Measurements from ENCODE around the gene FANCC.

Gene FANCC

DNA sequence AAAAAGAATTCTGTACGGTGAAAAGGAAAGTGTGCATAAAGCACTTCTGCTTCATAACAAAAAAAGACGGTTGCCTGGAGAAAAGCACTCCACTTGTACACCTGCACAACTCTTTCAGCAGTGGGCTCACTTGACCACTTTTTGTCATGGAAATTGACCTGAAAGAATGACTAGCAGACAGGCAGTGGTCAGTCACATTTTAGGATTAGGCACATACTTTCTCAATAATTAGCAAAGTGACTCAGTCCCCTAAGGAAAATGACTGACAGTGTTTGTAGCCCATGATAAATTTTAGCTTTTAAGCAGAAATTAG, 169.3 kb downstream of the FANCC start:
- no peak overlapping the region for H3K9ac ChIP-seq (ENCODE audit: low read depth, low read length)
- H3K27me3 ChIP-seq (ENCODE audit: control insufficient read depth, insufficient read depth, low read length) = no peaks in the 10 kb centered on the region
- H3K4me3 ChIP-seq (ENCODE audit: low read depth, low read length) = no peak overlapping the region
- H3K9me3 ChIP-seq (ENCODE audit: control insufficient read depth, insufficient read depth, low read length) = no peaks in the 10 kb centered on the region
- H3K4me1 ChIP-seq (ENCODE audit: control insufficient read depth, insufficient read depth, low read length) = no peaks in the 10 kb centered on the region
- H3K36me3 ChIP-seq (ENCODE audit: control insufficient read depth, insufficient read depth, low read length) = no peaks in the 10 kb centered on the region

DNA sequence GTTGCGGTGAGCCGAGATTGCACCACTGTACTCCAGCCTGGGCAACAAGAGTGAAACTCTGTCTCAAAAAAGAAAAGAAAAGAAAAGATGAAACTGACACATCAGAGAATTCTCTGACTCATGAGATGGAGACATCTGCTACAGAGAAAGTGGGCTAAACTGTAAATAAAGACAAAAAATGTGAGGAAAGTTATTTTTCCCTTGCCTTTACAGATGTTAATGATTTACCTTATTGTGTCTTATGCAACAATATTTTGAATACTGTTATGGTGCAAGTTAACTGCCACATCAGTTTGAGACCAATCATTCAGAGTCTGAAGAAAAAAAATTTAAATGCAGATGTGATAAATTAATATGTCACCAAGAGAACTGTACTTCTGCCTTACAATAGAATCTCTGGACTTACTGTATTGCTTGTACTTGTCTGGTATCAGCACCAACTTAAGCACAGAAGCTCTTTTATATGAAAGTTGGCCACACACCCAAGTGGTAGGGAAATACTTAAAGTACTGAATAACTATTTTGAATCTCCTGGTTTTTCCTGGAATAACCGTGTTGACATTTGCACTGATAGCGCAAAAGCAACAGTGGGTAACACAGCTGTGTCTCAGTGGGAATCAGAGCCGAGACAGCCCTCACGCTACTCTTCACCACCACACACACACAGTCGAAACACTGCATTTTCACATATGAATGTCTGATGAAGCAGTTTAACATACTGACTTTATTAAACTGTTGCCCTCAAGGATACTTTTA, 169.9 kb downstream of the FANCC start:
- H3K4me3 ChIP-seq (ENCODE audit: low read depth, low read length) = no peak overlapping the region
- no peaks in the 10 kb centered on the region for H3K4me1 ChIP-seq (ENCODE audit: control insufficient read depth, insufficient read depth, low read length)
- H3K36me3 ChIP-seq (ENCODE audit: control insufficient read depth, insufficient read depth, low read length) = no peaks in the 10 kb centered on the region
- no peaks in the 10 kb centered on the region for H3K27me3 ChIP-seq (ENCODE audit: control insufficient read depth, insufficient read depth, low read length)
- H3K9ac ChIP-seq (ENCODE audit: low read depth, low read length) = no peak overlapping the region
- H3K9me3 ChIP-seq (ENCODE audit: control insufficient read depth, insufficient read depth, low read length) = no peaks in the 10 kb centered on the region

DNA sequence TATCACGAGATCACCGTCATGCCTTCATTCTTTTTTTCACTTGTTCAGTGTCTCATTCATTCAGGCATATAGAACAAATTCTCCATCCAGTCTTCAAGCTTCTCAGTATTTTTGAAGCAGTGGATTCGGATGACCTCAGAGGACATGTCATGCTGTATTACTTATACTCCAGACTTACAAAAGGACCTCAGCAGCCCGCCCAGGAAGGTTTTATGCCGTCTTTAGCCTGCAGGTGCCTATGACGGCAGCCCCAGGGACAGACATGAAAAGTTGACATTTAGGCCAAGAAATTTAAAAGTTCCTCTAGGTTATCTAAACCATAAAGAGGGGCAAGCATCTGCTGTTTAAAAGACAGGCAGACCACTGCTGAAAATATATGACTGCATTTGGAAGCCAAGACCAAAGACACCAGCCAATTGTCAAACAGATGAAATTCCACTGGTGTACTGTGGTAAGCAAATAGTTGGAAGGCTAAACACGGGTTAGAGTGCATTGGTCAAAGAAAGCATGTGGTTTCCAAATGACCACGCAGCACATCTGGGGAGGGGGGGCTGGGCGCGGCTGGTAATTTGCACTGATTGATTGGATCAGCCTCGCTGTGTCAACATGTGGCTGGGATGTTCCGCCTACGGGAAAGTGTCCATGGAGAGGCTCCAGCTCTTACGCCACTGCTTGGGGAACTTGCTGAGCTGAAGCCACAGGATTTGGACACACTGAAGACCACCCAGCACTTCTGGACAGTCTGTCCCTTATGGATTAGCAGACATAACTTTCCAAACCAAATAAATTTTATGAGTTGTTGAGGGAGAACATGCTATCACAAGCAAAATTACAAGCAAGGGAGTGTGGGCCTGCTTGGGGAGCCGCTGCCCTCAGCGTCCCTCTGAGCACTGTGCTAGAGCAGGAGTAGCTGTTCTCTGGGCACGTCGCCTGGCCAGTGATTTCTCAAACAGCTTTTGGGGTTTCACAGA, 173.6 kb downstream of the FANCC start:
- Histone ChIP-seq H3K4me1 (ENCODE audit: control insufficient read depth, insufficient read depth, low read length) (no peaks in the 10 kb centered on the region), H3K9ac (ENCODE audit: low read depth, low read length) (no peak overlapping the region), H3K4me3 (ENCODE audit: low read depth, low read length) (no peak overlapping the region), H3K27me3 (ENCODE audit: control insufficient read depth, insufficient read depth, low read length) (no peaks in the 10 kb centered on the region), H3K9me3 (ENCODE audit: control insufficient read depth, insufficient read depth, low read length) (no peaks in the 10 kb centered on the region), H3K36me3 (ENCODE audit: control insufficient read depth, insufficient read depth, low read length) (no peaks in the 10 kb centered on the region)

DNA sequence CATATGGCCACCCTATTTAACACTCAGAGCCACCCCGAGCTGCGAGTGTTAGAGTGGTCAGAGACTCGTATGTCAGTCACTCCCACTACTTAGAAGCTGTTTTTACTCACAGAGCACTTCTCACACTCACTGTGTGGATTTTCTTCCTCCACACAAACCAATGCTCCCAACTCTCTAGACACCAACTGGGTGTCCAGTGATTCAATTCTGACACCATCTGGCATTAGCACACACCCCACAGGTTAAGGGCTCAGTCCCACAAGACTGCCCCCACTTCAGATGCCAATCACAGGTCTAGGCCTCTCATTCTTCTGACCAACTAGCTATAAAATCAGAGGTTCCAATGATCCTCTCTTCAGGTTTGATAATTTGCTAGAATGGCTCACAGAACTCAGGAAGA, 174.8 kb downstream of the FANCC start:
- Histone ChIP-seq H3K4me1 (ENCODE audit: control insufficient read depth, insufficient read depth, low read length) (no peaks in the 10 kb centered on the region), H3K9ac (ENCODE audit: low read depth, low read length) (no peak overlapping the region), H3K4me3 (ENCODE audit: low read depth, low read length) (no peak overlapping the region), H3K36me3 (ENCODE audit: control insufficient read depth, insufficient read depth, low read length) (no peaks in the 10 kb centered on the region), H3K27me3 (ENCODE audit: control insufficient read depth, insufficient read depth, low read length) (no peaks in the 10 kb centered on the region), H3K9me3 (ENCODE audit: control insufficient read depth, insufficient read depth, low read length) (no peaks in the 10 kb centered on the region)

DNA sequence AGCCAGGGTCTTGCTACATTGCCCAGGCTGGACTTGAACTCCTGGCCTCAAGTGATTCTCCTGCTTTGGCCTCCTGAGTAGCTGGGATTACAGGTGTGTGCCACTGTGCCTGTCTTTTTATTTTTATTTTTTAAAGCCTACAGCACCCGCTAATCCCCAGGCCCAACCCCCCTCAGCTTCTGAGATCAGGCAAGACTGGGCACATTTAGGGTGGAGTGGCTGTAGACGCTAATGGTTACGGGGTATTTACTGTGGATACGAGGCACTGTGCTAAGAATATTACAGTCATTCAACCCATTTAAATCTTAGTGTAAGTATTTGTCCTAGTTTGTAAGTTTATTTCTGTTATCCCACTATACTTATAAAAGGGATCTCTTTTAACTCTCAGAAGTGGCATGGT, 175.2 kb downstream of the FANCC start:
- no peaks in the 10 kb centered on the region for H3K36me3 ChIP-seq (ENCODE audit: control insufficient read depth, insufficient read depth, low read length)
- no peaks in the 10 kb centered on the region for H3K4me1 ChIP-seq (ENCODE audit: control insufficient read depth, insufficient read depth, low read length)
- H3K4me3 ChIP-seq (ENCODE audit: low read depth, low read length) = no peak overlapping the region
- no peaks in the 10 kb centered on the region for H3K9me3 ChIP-seq (ENCODE audit: control insufficient read depth, insufficient read depth, low read length)
- no peak overlapping the region for H3K9ac ChIP-seq (ENCODE audit: low read depth, low read length)
- no peaks in the 10 kb centered on the region for H3K27me3 ChIP-seq (ENCODE audit: control insufficient read depth, insufficient read depth, low read length)

DNA sequence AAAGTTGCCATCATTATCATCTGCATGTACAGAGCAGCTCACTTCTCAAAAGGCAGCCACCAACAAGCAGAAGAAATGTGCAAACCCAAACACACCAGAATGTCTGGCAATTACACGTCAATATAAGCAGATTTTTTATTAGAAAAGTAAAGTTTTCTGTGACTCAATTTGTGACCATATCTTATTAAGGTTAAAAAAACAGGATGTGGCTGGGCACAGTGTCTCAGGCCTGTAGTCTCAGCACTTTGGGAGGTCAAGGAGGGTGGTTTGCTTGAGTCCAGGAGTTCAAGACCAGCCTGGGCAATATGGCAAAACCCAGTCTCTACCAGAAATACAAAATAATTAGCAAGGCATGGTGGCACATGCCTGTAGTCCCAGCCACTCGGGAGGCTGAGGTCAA, 176.7 kb downstream of the FANCC start:
- Histone ChIP-seq H3K36me3 (ENCODE audit: control insufficient read depth, insufficient read depth, low read length) (no peaks in the 10 kb centered on the region), H3K9me3 (ENCODE audit: control insufficient read depth, insufficient read depth, low read length) (no peaks in the 10 kb centered on the region), H3K4me3 (ENCODE audit: low read depth, low read length) (no peak overlapping the region), H3K4me1 (ENCODE audit: control insufficient read depth, insufficient read depth, low read length) (no peaks in the 10 kb centered on the region), H3K9ac (ENCODE audit: low read depth, low read length) (no peak overlapping the region), H3K27me3 (ENCODE audit: control insufficient read depth, insufficient read depth, low read length) (no peaks in the 10 kb centered on the region)

DNA sequence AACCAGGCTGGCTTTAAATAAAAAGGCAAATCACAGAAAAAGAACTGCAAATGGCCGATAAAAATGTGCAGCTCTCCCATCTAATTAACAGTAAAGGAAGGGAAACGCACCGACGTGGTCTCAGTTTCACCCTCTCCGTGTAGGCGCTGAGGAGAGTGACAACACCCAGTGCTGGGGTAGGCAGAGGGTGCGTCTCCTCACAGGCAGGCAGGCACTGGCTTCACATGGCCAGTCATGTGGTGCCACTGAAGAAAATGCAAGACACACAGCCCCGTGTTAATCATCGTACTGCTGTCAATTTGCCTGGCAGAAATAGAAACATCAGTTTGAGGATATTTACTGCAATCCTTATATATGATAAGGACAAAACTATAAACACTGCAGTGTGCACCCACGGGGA, 178.4 kb downstream of the FANCC start:
- H3K27me3 ChIP-seq (ENCODE audit: control insufficient read depth, insufficient read depth, low read length) = no peaks in the 10 kb centered on the region
- no peak overlapping the region for H3K4me3 ChIP-seq (ENCODE audit: low read depth, low read length)
- no peaks in the 10 kb centered on the region for H3K4me1 ChIP-seq (ENCODE audit: control insufficient read depth, insufficient read depth, low read length)
- no peak overlapping the region for H3K9ac ChIP-seq (ENCODE audit: low read depth, low read length)
- H3K9me3 ChIP-seq (ENCODE audit: control insufficient read depth, insufficient read depth, low read length) = no peaks in the 10 kb centered on the region
- H3K36me3 ChIP-seq (ENCODE audit: control insufficient read depth, insufficient read depth, low read length) = no peaks in the 10 kb centered on the region

DNA sequence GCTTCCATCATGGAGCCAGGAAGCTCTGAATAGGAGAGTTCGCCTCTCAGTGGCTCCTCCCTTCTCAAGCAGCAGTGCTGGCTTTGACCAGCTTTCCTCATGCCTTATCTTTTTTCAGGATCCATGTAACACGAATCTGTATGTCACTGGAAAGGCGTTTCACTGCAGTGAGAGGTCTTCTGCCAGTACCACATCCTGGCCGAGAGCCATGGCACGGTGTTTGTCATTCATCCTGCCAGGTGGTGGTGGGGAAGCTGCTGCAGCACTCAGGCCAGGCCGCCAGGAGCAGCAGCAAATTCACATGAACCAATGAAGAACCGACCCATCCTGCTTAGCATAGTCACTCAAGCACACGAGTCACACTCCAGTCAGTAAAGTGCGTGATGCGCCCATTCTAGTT, 179.0 kb downstream of the FANCC start:
- Histone ChIP-seq H3K4me1 (ENCODE audit: control insufficient read depth, insufficient read depth, low read length) (no peaks in the 10 kb centered on the region), H3K36me3 (ENCODE audit: control insufficient read depth, insufficient read depth, low read length) (no peaks in the 10 kb centered on the region), H3K4me3 (ENCODE audit: low read depth, low read length) (no peak overlapping the region), H3K27me3 (ENCODE audit: control insufficient read depth, insufficient read depth, low read length) (no peaks in the 10 kb centered on the region), H3K9me3 (ENCODE audit: control insufficient read depth, insufficient read depth, low read length) (no peaks in the 10 kb centered on the region), H3K9ac (ENCODE audit: low read depth, low read length) (no peak overlapping the region)

DNA sequence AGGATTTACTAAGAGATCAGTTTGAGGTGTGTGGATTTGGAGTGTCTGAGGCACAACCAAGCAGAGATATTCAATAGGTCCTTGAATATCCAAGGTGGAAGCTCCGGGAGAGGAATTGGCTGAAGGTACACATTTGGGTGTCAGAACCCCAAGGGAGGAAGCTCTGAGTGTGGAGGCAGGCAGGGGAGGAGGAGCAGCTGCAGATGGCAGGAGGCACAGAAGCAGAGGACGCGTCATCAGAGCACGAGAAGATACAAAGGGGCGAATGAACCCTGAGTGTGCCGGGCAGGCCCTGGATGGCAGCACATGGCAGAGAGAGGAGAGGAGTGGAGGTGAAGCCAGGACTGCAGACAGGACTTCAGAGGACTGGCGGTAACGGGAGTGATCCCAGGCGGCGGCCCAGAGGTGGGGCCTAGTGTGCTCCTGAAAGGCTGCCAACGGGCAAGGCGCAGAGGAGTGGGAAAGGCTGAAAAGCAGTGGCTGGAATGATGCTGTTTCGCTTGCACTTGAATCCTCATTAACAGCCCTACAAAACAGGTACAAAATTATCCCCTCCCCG, 179.8 kb downstream of the FANCC start:
- Histone ChIP-seq H3K36me3 (ENCODE audit: control insufficient read depth, insufficient read depth, low read length) (no peaks in the 10 kb centered on the region), H3K4me3 (ENCODE audit: low read depth, low read length) (no peak overlapping the region), H3K9me3 (ENCODE audit: control insufficient read depth, insufficient read depth, low read length) (no peaks in the 10 kb centered on the region), H3K27me3 (ENCODE audit: control insufficient read depth, insufficient read depth, low read length) (no peaks in the 10 kb centered on the region), H3K9ac (ENCODE audit: low read depth, low read length) (no peak overlapping the region), H3K4me1 (ENCODE audit: control insufficient read depth, insufficient read depth, low read length) (no peaks in the 10 kb centered on the region)

DNA sequence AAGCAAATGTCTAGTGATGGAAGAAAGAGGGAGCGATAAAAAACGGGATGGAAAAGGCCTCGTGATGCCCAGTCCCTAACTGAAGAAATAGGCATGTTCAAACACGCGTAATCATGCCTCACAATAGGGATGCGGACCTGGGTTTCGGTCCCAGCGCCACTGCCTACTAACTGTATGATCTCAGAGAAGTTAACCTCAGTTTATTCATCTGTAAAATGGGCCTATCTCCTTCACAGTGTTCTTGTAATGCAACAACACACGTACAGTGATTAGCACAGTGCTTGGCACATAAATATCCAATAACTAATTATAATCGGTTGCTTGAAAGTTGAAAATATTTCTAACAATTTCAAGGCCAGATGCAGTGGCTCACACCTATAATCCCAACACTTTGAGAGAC, 181.8 kb downstream of the FANCC start:
- Histone ChIP-seq H3K4me1 (ENCODE audit: control insufficient read depth, insufficient read depth, low read length) (peaks cover 10% of the 10 kb centered on the region), H3K4me3 (ENCODE audit: low read depth, low read length) (no peak overlapping the region), H3K9me3 (ENCODE audit: control insufficient read depth, insufficient read depth, low read length) (no peaks in the 10 kb centered on the region), H3K27me3 (ENCODE audit: control insufficient read depth, insufficient read depth, low read length) (no peaks in the 10 kb centered on the region), H3K9ac (ENCODE audit: low read depth, low read length) (no peak overlapping the region), H3K36me3 (ENCODE audit: control insufficient read depth, insufficient read depth, low read length) (no peaks in the 10 kb centered on the region)

DNA sequence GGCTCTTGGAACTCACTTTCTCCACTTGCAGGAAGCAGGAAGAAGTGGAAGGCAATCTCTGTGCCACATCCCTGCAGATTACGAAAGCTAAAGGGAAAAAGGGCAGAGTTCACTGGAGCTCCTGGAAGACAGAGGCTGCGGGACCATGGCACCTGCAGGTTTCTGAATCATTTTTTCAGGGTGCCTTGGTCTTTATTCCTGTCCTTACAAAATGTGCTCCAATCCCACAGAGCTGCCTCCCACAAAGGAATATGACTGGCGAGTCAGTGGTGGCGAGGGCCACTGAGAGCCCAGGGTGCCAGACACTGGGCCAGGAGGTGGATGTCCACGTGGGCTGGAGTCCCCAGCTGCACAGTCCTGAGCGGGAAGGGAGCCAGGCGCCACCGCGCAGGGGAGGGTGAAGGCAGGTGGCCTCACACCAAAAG, 183.0 kb downstream of the FANCC start:
- Histone ChIP-seq H3K4me3 (ENCODE audit: low read depth, low read length) (no peak overlapping the region), H3K27me3 (ENCODE audit: control insufficient read depth, insufficient read depth, low read length) (no peaks in the 10 kb centered on the region), H3K9me3 (ENCODE audit: control insufficient read depth, insufficient read depth, low read length) (no peaks in the 10 kb centered on the region), H3K9ac (ENCODE audit: low read depth, low read length) (no peak overlapping the region), H3K4me1 (ENCODE audit: control insufficient read depth, insufficient read depth, low read length) (peaks cover 18% of the 10 kb centered on the region), H3K36me3 (ENCODE audit: control insufficient read depth, insufficient read depth, low read length) (no peaks in the 10 kb centered on the region)

DNA sequence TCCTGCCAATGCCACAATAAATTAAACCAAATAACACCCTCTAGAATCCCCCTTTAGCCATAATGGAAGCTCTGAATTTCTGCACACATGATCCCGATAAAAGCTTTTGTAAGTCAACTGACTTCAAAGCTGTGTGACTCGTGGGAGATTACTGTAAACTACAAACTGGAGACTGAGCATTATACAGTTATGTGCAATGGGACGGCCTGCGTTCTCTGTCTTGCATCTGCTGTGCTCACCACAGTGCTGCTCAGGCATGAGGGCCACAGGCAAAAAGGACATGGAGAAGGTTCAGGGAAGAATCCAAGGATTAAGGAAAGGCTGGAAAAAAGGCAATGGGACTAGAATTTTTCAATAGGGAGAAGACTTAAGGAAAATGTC, 184.2 kb downstream of the FANCC start:
- no peaks in the 10 kb centered on the region for H3K27me3 ChIP-seq (ENCODE audit: control insufficient read depth, insufficient read depth, low read length)
- H3K4me3 ChIP-seq (ENCODE audit: low read depth, low read length) = no peak overlapping the region
- H3K36me3 ChIP-seq (ENCODE audit: control insufficient read depth, insufficient read depth, low read length) = no peaks in the 10 kb centered on the region
- peaks cover 20% of the 10 kb centered on the region for H3K4me1 ChIP-seq (ENCODE audit: control insufficient read depth, insufficient read depth, low read length)
- H3K9ac ChIP-seq (ENCODE audit: low read depth, low read length) = no peak overlapping the region
- no peaks in the 10 kb centered on the region for H3K9me3 ChIP-seq (ENCODE audit: control insufficient read depth, insufficient read depth, low read length)
